Endodermal cell (in vitro differentiated cells): ENCODE results near the gene TMEM100. TPM values are rescaled to one million over a fixed set of nuclear protein-coding genes. Genes with fewer than 3 reads are reported as not detected.

Experiments used
- DNase-seq: peaks from one replicate; pipeline ENCODE4 v3.0.0-alpha.2; 2017
- H3K27ac ChIP-seq: 2 replicates; pipeline ENCODE4 v1.5.1; 2013; ENCODE audit warnings: mild to moderate bottlenecking, low read depth, low read length, moderate library complexity
- H3K27me3 ChIP-seq: 2 replicates; pipeline ENCODE4 v1.6.1; 2013; ENCODE audit warnings: mild to moderate bottlenecking, low read length, moderate library complexity; ENCODE audit not compliant: insufficient read depth, control insufficient read depth, poor library complexity, severe bottlenecking
- H3K36me3 ChIP-seq: 2 replicates; pipeline ENCODE4 v1.7.0; 2013; ENCODE audit warnings: mild to moderate bottlenecking, low read length, moderate library complexity; ENCODE audit not compliant: control insufficient read depth, insufficient read depth
- H3K4me1 ChIP-seq: one replicate; pipeline ENCODE4 v1.7.0; 2013; ENCODE audit warnings: low read length; ENCODE audit not compliant: control insufficient read depth, insufficient read depth
- H3K4me3 ChIP-seq: 2 replicates; pipeline ENCODE4 v1.5.1; 2013; ENCODE audit warnings: mild to moderate bottlenecking, low read length, moderate library complexity
- H3K9ac ChIP-seq: 2 replicates; pipeline ENCODE4 v1.6.1; 2013; ENCODE audit warnings: mild to moderate bottlenecking, low read length, moderate library complexity; ENCODE audit not compliant: poor library complexity, severe bottlenecking; ENCODE audit errors: extremely low read depth
- H3K9me3 ChIP-seq: 2 replicates; pipeline ENCODE4 v1.6.1; 2013; ENCODE audit warnings: mild to moderate bottlenecking, low read length, moderate library complexity; ENCODE audit not compliant: control insufficient read depth
- H3K27ac Mint-ChIP-seq: 2 replicates; pipeline ENCODE4 v1.8.0; 2020; ENCODE audit warnings: mixed read lengths
- H3K27me3 Mint-ChIP-seq: 2 replicates; pipeline ENCODE4 v1.8.0; 2021; ENCODE audit warnings: mild to moderate bottlenecking, mixed read lengths; ENCODE audit not compliant: insufficient read depth
- H3K36me3 Mint-ChIP-seq: 2 replicates; pipeline ENCODE4 v1.8.0; 2020; ENCODE audit warnings: low read depth, mixed read lengths
- H3K4me1 Mint-ChIP-seq: 2 replicates; pipeline ENCODE4 v1.8.0; 2020; ENCODE audit warnings: mixed read lengths
- H3K4me3 Mint-ChIP-seq: 2 replicates; pipeline ENCODE4 v1.8.0; 2020; ENCODE audit warnings: mild to moderate bottlenecking, moderate library complexity, mixed read lengths
- H3K9me3 Mint-ChIP-seq: 2 replicates; pipeline ENCODE4 v1.8.0; 2020; ENCODE audit warnings: mild to moderate bottlenecking, mixed read lengths
- CTCF ChIP-seq: fragments of 200-600 bp; sonication (generic); conservative IDR thresholded peaks from 2 replicates; pipeline ENCODE4 v1.5.0; 2021; ENCODE audit warnings: antibody characterized with exemption, mild to moderate bottlenecking
- WGBS, 2 experiments: methylation state at CpG; one replicate each; pipeline versions ENCODE4 v1.1.5 to v1.1.7; 2013; ENCODE audit warnings: missing lambda C conversion rate in 2 of 2, mixed read lengths in 1 of 2; ENCODE audit not compliant: insufficient coverage in 1 of 2, insufficient read length in 1 of 2; 5-methylcytosine and 5-hydroxymethylcytosine counted together
- total RNA-seq, 2 donors: library from RNA; stranded (reverse); fragmentation: NEBNext Ultra II Directional in 1 of 2; extraction: Animal tissue kit (Norgen Biotek cat#: 25700) in 1 of 2; gene quantifications; 2 replicates in 1 of 2; 3 replicates in 1 of 2; pipeline ENCODE4 v1.2.1, GENCODE V29; 2021

The TMEM100 gene
- total RNA-seq, 2 donors from 2014 or later = 0.71 to 4.3 TPM

GRCh38 chr17:55689672-55690071, 33.0 kb downstream of the TMEM100 start:
- no peak for DNase-seq
- peaks cover 8% of the 10 kb centered on the region for H3K4me1 ChIP-seq
- no peak for TF ChIP-seq CTCF
- WGBS, 2 experiments = 90 to 92% methylated on average over 4 of the region's 4 CpGs
- Mint-ChIP-seq H3K4me3 (no peak overlapping the region), H3K4me1 (peaks cover 5% of the 10 kb centered on the region), H3K27ac (no peak overlapping the region), H3K36me3 (no peaks in the 10 kb centered on the region), H3K9me3 (peaks cover 27% of the 10 kb centered on the region), H3K27me3 (no peaks in the 10 kb centered on the region)
- no peak overlapping the region for H3K9ac ChIP-seq
- no peaks in the 10 kb centered on the region for H3K27me3 ChIP-seq
- H3K36me3 ChIP-seq = no peaks in the 10 kb centered on the region
- H3K9me3 ChIP-seq = peaks cover 40% of the 10 kb centered on the region
- H3K27ac ChIP-seq = no peak overlapping the region
- H3K4me3 ChIP-seq = no peak overlapping the region

GRCh38 chr17:55688057-55688456, 34.6 kb downstream of the TMEM100 start:
- H3K4me3 Mint-ChIP-seq = no peak overlapping the region

GRCh38 chr17:55687037-55687436, 35.6 kb downstream of the TMEM100 start:
- Mint-ChIP-seq H3K4me1 (peaks cover 5% of the 10 kb centered on the region), H3K4me3 (no peak overlapping the region), H3K36me3 (no peaks in the 10 kb centered on the region), H3K9me3 (peaks cover 27% of the 10 kb centered on the region), H3K27ac (no peak overlapping the region), H3K27me3 (no peaks in the 10 kb centered on the region)
- Histone ChIP-seq H3K4me1 (peaks cover 8% of the 10 kb centered on the region), H3K27ac (no peak overlapping the region), H3K36me3 (no peaks in the 10 kb centered on the region), H3K9me3 (peaks cover 40% of the 10 kb centered on the region), H3K27me3 (no peaks in the 10 kb centered on the region), H3K9ac (no peak overlapping the region), H3K4me3 (peak overlapping the region; percentile 57)
- no peak for DNase-seq
- no peak for TF ChIP-seq CTCF
- WGBS, 2 experiments = 63 to 71% methylated on average over 2 of the region's 2 CpGs

More at GRCh38 chr17:55688057-55688456, 34.6 kb downstream of the TMEM100 start:
- H3K27me3 Mint-ChIP-seq = no peaks in the 10 kb centered on the region
- WGBS, 2 experiments = 80 to 100% methylated on average over 1 to 3 of the region's 3 CpGs
- H3K4me1 Mint-ChIP-seq = peaks cover 5% of the 10 kb centered on the region
- Histone ChIP-seq H3K27ac (no peak overlapping the region), H3K4me3 (peak overlapping the region; percentile 57), H3K27me3 (no peaks in the 10 kb centered on the region), H3K4me1 (peaks cover 8% of the 10 kb centered on the region), H3K36me3 (no peaks in the 10 kb centered on the region), H3K9me3 (peaks cover 40% of the 10 kb centered on the region), H3K9ac (no peak overlapping the region)
- TF ChIP-seq CTCF = no peak
- no peaks in the 10 kb centered on the region for H3K36me3 Mint-ChIP-seq
- peaks cover 27% of the 10 kb centered on the region for H3K9me3 Mint-ChIP-seq
- no peak for DNase-seq
- no peak overlapping the region for H3K27ac Mint-ChIP-seq
